ENCODE data around the gene KCNH1. TPM values are rescaled to one million over a fixed set of nuclear protein-coding genes. Genes with fewer than 3 reads are reported as not detected.

The KCNH1 gene
- total RNA-seq, 1 experiment from 2014 or later = not detected

DNA sequence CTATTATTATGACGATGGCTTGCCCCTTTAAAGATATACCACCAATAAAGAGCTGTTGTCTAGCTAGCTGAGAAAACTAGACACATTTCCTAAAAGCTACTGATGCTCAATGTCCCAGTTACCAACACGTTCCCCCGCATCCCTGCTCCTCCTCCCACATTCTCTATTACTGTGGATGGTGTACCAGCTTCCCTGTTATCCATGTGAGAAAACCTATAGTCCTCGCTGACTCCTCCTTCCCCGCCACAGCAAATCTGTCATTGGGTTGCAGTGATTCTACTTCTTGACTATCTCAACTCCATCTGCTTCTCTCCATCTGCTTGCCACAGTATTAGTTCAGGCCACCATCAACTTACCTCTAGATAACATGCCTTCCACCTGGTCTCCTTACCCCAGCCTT lies 337.5 kb downstream of the KCNH1 start:
- no peaks in the 10 kb centered on the region for H3K79me2 ChIP-seq (ENCODE audit: insufficient read depth, low read length)
- H2AFZ ChIP-seq (ENCODE audit: low read depth, low read length, poor library complexity, severe bottlenecking) = no peak overlapping the region
- no peak overlapping the region for H3K4me3 ChIP-seq (replicated peaks in 1 of 2; ENCODE audit: low read depth in 1 of 2, low read length in 2 of 2)
- H4K20me1 ChIP-seq (ENCODE audit: insufficient read depth) = no peaks in the 10 kb centered on the region
- H3K9ac ChIP-seq (ENCODE audit: low read length) = no peak overlapping the region
- RAD21 ChIA-PET (ENCODE audit: low non-redundant PET in 1 of 2, low total read pairs in 2 of 2, uncharacterized antibody in 2 of 2, unreplicated experiment in 2 of 2) = no interaction called here
- no TSS peak for BruUV-seq (replicated peaks)
- H3K4me1 ChIP-seq (ENCODE audit: control insufficient read depth in 1 of 2, insufficient read depth in 2 of 2, low read length in 2 of 2) = no peaks in the 10 kb centered on the region
- no peaks in the 10 kb centered on the region for H3K9me3 ChIP-seq (ENCODE audit: control insufficient read depth in 1 of 2, insufficient read depth in 1 of 2, low read depth in 1 of 2, low read length in 2 of 2)
- TF ChIP-seq FOSL1 (IDR thresholded peaks at IDR 0.05; ENCODE audit: low read depth) = no peak
- TF ChIP-seq TCF7L2 (IDR thresholded peaks at IDR 0.05; ENCODE audit: borderline replicate concordance, extremely low read depth, insufficient read depth, insufficient read length) = no peak
- no peak for TF ChIP-seq EZH2 (IDR thresholded peaks at IDR 0.05)
- no peak for TF ChIP-seq POLR2AphosphoS5 (IDR thresholded peaks at IDR 0.05; ENCODE audit: low read depth, low read length)
- DNase-seq (ENCODE audit: low read depth, low spot score) = no peak
- no peak overlapping the region for H3K27ac ChIP-seq (ENCODE audit: low read depth, low read length)
- no peak overlapping the region for H3K4me2 ChIP-seq (ENCODE audit: low read length)
- CTCF ChIA-PET = no interaction called here
- no peaks in the 10 kb centered on the region for H3K9me2 ChIP-seq (ENCODE audit: insufficient read depth)
- H3K36me3 ChIP-seq (ENCODE audit: control insufficient read depth in 1 of 2, insufficient read depth in 2 of 2, low read length in 2 of 2) = no peaks in the 10 kb centered on the region
- POLR2A ChIA-PET = no interaction called here
- no peak for ATAC-seq
- intact Hi-C loops (cut with micrococcal nuclease) = no loop called here
- peaks cover 11% of the 10 kb centered on the region for H3K27me3 ChIP-seq (ENCODE audit: insufficient read depth, low read length)

DNA sequence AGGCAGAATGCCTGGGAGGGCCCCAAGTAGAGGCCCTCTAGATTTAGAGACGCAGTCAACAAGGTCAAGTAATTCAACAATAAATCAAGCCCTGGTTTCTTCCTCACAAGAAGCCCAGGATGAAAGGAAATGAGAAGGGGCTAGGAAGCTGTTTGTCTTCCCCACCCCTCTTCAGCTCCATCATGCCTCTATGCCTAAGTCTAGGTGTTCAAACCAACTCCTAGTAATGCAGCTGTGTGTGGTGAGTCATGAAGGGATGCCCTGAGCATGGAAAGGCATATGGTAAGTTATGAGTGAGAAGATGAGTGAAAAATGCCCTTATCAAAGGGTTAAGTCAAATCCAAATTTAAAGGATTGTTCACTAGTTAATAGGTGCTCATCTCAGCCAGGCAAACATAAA lies 339.5 kb downstream of the KCNH1 start:
- ATAC-seq (no peak), DNase-seq (ENCODE audit: low read depth, low spot score) (no peak)
- POLR2A ChIA-PET = no interaction called here
- Histone ChIP-seq H3K4me2 (ENCODE audit: low read length) (no peak overlapping the region), H3K36me3 (ENCODE audit: control insufficient read depth in 1 of 2, insufficient read depth in 2 of 2, low read length in 2 of 2) (no peaks in the 10 kb centered on the region), H4K20me1 (ENCODE audit: insufficient read depth) (no peaks in the 10 kb centered on the region), H3K4me1 (ENCODE audit: control insufficient read depth in 1 of 2, insufficient read depth in 2 of 2, low read length in 2 of 2) (no peaks in the 10 kb centered on the region), H3K27ac (ENCODE audit: low read depth, low read length) (no peak overlapping the region), H3K4me3 (replicated peaks in 1 of 2; ENCODE audit: low read depth in 1 of 2, low read length in 2 of 2) (no peak overlapping the region), H3K9me3 (ENCODE audit: control insufficient read depth in 1 of 2, insufficient read depth in 1 of 2, low read depth in 1 of 2, low read length in 2 of 2) (no peaks in the 10 kb centered on the region), H3K79me2 (ENCODE audit: insufficient read depth, low read length) (no peaks in the 10 kb centered on the region), H3K9ac (ENCODE audit: low read length) (no peak overlapping the region), H3K27me3 (ENCODE audit: insufficient read depth, low read length) (peaks cover 11% of the 10 kb centered on the region), H2AFZ (ENCODE audit: low read depth, low read length, poor library complexity, severe bottlenecking) (no peak overlapping the region), H3K9me2 (ENCODE audit: insufficient read depth) (no peaks in the 10 kb centered on the region)
- RAD21 ChIA-PET (ENCODE audit: low non-redundant PET in 1 of 2, low total read pairs in 2 of 2, uncharacterized antibody in 2 of 2, unreplicated experiment in 2 of 2) = no interaction called here
- CTCF ChIA-PET = no interaction called here
- intact Hi-C loops (cut with micrococcal nuclease) = no loop called here
- BruUV-seq (replicated peaks) = no TSS peak
- TF ChIP-seq, protein P1, sequence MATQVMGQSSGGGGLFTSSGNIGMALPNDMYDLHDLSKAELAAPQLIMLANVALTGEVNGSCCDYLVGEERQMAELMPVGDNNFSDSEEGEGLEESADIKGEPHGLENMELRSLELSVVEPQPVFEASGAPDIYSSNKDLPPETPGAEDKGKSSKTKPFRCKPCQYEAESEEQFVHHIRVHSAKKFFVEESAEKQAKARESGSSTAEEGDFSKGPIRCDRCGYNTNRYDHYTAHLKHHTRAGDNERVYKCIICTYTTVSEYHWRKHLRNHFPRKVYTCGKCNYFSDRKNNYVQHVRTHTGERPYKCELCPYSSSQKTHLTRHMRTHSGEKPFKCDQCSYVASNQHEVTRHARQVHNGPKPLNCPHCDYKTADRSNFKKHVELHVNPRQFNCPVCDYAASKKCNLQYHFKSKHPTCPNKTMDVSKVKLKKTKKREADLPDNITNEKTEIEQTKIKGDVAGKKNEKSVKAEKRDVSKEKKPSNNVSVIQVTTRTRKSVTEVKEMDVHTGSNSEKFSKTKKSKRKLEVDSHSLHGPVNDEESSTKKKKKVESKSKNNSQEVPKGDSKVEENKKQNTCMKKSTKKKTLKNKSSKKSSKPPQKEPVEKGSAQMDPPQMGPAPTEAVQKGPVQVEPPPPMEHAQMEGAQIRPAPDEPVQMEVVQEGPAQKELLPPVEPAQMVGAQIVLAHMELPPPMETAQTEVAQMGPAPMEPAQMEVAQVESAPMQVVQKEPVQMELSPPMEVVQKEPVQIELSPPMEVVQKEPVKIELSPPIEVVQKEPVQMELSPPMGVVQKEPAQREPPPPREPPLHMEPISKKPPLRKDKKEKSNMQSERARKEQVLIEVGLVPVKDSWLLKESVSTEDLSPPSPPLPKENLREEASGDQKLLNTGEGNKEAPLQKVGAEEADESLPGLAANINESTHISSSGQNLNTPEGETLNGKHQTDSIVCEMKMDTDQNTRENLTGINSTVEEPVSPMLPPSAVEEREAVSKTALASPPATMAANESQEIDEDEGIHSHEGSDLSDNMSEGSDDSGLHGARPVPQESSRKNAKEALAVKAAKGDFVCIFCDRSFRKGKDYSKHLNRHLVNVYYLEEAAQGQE (IDR thresholded peaks at IDR 0.05; ENCODE audit: low read depth) = no peak
- TF ChIP-seq TCF7L2 (IDR thresholded peaks at IDR 0.05; ENCODE audit: borderline replicate concordance, extremely low read depth, insufficient read depth, insufficient read length) (no peak), ZNF274 (IDR thresholded peaks at IDR 0.05; ENCODE audit: low read depth, low read length) (no peak), CBX3 (IDR thresholded peaks at IDR 0.05; ENCODE audit: low read depth) (no peak), EZH2 (IDR thresholded peaks at IDR 0.05) (no peak), CEBPB (IDR thresholded peaks at IDR 0.05; ENCODE audit: low read depth) (no peak), POLR2AphosphoS5 (IDR thresholded peaks at IDR 0.05; ENCODE audit: low read depth, low read length) (no peak), POLR2A (IDR thresholded peaks at IDR 0.05; ENCODE audit: borderline replicate concordance, extremely low read depth, insufficient read depth, insufficient read length) (no peak), FOSL1 (IDR thresholded peaks at IDR 0.05; ENCODE audit: low read depth) (no peak), RAD21 (IDR thresholded peaks at IDR 0.05; ENCODE audit: low read depth) (no peak), SIN3A (IDR thresholded peaks at IDR 0.05; ENCODE audit: low read depth) (no peak), ELF1 (IDR thresholded peaks at IDR 0.05; ENCODE audit: borderline replicate concordance, low read depth) (no peak), JUND (IDR thresholded peaks at IDR 0.05) (no peak)
- TF ChIP-seq, protein P2, sequence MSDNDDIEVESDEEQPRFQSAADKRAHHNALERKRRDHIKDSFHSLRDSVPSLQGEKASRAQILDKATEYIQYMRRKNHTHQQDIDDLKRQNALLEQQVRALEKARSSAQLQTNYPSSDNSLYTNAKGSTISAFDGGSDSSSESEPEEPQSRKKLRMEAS (IDR thresholded peaks at IDR 0.05) = no peak
- TF ChIP-seq, protein P3, sequence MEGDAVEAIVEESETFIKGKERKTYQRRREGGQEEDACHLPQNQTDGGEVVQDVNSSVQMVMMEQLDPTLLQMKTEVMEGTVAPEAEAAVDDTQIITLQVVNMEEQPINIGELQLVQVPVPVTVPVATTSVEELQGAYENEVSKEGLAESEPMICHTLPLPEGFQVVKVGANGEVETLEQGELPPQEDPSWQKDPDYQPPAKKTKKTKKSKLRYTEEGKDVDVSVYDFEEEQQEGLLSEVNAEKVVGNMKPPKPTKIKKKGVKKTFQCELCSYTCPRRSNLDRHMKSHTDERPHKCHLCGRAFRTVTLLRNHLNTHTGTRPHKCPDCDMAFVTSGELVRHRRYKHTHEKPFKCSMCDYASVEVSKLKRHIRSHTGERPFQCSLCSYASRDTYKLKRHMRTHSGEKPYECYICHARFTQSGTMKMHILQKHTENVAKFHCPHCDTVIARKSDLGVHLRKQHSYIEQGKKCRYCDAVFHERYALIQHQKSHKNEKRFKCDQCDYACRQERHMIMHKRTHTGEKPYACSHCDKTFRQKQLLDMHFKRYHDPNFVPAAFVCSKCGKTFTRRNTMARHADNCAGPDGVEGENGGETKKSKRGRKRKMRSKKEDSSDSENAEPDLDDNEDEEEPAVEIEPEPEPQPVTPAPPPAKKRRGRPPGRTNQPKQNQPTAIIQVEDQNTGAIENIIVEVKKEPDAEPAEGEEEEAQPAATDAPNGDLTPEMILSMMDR (IDR thresholded peaks at IDR 0.05 in 2 of 3, conservative IDR thresholded peaks at IDR 0.05 in 1 of 3; ENCODE audit: borderline replicate concordance in 1 of 3, insufficient read depth in 1 of 3, low read depth in 2 of 3, low read length in 2 of 3) = no peak
- TF ChIP-seq, protein P4, sequence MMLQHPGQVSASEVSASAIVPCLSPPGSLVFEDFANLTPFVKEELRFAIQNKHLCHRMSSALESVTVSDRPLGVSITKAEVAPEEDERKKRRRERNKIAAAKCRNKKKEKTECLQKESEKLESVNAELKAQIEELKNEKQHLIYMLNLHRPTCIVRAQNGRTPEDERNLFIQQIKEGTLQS (IDR thresholded peaks at IDR 0.05) = no peak

Measured in HCT116 (cell line).